ENCODE measurements around the gene ZNF106.

ZNF106 gene

DNA sequence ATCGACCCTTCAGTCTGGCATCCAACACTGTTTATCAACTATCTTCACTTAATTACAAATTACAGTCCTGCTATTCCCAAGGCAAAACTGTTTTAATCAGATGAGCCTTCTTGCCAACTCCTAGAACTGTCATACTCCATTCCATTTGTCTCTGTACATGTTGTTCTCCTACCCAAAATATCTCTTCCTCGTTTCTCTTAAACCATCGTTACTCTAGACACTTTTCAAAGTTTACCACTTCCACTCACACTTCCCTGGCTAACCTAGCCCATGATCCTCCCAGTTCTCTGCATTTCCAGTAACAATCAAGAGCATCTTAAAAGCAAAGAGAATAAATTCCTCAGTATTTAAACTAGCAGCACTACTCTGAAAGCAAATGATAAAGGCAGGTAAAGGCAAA is 19.9 kb downstream of the ZNF106 start:
- DNase-seq: no peak

DNA sequence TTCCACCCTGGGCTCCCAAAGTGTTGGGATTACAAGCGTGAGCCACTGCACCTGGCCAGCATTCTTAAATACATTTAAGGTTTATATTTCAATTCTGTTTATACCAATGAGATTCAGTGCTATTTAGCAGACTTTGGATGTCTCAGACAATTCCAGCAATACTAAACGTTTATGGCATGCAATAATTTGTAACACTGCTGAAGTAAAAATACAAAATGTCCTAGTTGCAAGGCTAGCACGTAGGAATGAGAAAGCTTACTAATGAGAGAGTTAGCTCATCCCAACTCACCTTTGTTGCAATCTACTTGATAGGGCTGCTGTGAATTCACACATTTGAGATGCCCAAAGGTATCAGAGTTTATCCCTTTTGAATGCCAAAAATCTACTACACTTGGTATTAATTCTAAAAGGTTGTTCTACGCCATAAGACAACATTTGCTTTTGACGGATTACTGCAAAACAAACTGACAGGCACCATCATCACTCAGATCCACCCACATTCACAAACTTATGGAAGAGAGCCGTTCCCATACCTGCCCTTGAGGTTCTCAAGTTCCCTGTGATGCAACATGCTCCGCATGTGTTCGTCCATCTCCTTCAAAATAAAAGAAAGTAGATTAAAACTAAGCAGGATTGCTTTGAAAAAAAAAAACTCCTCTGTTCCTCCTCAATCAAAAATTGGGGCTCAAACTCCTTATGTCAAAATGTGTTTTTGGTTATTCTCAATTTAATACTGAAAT is 25.3 kb downstream of the ZNF106 start:
- DNase-seq: no peak

DNA sequence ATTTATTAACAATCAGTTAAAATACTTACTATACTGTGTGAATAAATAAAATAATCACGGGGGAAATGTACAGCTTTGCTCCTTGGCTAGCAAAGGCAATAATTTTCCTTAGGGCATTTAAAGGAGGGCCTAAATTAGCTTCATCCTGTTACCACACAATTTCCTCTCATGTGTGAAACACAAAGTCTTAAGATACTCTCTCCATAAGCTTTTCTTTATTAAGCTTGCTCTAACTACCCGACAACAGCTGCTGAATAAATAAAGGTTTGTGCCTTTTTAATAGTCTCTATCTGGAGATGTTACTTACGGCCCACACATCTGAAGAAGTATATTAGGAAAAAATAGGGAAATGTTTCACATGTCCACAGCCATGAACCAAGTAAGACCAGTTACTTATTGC is 29.7 kb downstream of the ZNF106 start:
- DNase-seq: no peak

DNA sequence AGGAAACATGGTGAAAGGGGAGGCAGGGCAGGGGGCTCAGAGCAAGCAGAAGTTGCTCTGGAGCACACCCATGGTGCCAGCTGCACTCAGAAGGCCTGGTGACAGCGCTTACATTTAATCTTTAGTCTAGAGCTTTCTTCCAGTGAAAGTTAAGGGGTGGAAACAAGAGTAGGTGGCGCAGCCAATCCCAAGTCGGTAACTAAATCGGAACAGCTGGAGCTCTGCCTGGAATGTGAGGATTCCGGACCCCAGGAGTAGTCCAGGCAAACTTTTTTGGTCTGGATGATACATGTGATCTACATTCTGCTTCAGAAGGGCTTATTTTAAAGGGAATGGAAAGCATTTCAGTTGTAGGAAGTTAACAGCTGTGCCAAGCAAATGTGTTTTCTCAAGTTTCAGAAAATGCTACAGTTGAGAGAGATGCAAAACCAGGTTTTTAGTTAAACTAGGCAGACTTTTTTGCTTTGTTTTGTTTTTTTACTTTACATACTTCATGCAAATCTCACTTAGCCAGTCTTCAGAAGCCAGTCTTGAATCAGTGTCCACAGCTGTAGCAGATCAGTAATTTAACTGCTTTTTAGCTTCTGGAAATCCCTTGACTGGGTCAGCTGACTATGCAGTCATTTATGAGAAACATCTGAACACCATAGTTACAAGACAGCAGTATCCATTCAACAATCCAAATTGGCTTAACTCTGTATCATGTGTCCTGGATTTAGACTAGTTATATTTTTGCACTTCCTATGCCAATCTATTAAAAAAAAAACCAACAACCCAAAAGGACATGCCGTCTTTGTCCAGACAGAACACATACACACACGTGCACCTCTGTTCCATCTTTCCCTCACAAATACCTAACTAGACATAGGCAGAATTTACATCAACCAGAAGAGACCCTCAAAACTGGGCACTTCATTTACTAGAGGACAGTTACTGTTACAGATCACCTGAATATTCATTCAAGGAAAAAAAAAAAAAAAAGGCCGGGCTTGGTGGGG is 33.2 kb downstream of the ZNF106 start:
- peak; percentile 90 for DNase-seq

DNA sequence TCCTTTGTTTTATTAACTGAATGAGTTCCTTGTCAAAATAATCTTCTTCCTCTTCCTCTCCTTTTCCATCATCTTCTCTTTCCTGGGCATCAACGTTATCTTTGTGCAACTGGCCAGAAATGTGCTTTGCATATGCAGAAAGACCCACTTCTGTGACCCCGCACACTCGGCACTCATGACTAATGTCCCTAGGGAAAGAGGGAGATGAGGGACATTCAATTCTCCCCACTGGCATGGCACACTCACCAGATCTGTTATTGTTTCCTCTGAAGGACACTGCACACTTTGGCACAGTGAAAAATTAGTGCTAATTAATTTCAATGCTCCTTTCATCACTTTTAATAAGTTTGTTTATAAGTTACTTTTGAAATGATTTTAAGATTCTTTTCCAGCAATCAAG is 34.0 kb downstream of the ZNF106 start:
- DNase-seq: no peak

DNA sequence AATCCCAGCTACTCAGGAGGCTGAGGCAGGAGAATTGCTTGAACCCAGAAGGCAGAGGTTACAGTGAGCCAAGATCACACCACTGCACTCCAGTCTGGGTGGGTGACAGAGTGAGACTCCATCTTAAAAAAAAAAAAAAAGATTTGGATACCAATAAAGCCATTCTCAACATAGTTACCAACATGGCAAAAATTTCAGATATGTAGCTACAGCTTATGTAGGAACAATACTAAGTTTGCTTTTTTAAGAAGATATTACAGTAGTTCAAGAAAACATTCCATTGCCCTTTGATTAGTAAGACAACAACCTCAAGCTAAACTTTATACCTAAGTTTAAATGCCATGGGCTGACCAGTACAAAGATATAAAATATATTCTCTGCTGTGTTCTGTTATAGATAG is 34.4 kb downstream of the ZNF106 start:
- DNase-seq: no peak

DNA sequence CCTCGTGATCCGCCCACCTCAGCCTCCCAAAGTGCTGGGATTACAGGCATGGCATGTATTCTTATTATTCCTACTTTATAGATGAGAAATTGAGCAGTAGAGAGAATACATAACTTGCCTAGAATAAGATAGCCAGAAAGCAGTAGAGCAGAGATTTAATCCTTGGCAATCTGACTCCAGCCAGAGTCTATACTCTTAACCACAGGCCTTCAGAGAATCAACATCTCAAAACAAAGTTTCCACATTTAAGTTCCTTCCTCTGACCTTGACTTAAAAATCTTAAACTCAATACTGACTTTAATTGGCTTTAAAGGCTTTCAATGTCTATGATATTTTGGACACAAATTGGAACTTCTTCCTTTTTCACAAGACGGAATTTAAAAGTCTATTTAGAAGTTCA is 37.1 kb downstream of the ZNF106 start:
- no peak for DNase-seq

DNA sequence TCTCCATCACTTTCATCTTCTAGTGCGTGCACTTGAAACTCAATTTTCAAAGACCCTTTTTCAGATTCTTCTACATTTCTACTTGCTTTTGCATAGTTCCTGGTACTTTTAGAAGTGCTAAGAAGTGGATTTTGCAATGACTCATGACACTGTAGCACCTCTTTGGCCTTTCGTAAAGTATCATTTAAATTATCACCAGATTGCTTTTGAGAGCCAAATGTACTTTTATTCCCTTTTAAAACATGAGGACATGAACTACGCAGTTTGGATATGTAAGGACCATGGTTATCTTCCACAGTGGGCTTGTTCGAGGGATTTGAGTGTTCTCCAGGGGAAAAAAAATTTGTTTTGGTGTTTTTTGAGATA is 40.5 kb downstream of the ZNF106 start:
- no peak for DNase-seq

DNA sequence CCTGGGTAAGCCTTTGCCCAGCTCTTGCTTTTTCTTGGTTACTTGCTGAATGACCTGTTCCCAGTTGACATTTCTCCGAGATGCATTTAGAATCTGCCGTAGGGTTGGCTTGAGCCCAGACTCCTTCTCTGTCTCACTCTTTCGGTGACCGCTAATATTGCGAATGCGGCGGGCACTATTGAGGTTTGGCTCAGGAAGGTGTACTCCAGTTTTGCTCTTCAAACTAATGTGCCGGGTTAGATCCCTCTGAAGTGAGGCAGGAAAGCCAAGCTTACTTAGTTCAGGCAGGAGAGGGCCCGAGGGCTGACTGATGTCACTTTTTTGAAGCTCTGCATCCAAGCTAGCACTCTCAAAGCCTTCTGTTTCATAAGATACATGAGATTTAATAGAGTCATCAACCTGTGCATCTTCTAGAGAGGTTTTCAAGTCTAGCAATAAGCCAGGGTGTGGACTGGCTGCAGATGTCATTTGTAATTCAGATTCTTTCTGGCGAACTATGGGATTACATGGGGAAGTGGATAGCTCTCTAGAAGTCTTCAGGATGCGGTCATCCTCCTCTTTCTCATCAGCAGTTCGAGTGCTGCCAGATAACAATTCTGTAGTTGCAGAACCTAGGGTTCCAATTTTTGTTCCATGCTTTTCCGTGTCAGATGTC is 41.0 kb downstream of the ZNF106 start:
- no peak for DNase-seq

DNA sequence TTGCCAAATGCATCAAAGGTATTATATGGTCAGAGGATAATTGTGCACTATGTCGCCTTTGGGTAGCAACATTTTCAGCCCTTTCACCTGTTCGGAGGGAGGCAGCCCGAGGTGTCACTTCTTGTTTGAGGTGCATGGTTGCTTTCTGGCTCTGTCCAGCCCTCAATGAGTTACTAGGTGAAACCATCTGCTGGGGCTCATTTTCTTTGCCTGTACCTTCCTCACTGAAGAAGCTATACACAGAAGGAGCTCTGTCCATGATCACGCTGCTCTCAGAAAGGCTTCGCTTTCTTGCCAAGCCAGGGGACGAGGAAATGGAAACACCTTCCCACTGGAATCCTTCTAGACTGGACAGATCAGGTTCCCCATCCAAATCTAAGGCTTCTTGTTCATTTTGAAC is 42.7 kb downstream of the ZNF106 start:
- no peak for DNase-seq

DNA sequence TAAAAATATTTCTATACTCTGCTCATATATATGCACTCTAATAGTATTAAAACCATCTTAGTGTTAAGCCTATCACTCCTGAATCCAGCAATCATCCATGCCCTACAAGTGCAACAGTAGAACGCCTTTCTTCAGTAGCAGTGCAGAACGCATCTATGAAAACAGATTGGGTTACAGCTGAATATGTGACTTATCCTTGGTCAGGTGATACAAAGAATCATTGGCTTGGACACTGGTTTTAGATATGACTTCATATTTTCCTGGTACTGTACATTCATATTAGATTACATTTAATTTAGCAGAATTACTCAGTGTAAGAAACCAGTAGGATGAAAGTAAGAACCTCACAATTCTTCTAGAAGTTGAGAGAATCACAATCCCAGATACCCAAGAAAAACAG is 43.3 kb downstream of the ZNF106 start:
- no peak for DNase-seq

DNA sequence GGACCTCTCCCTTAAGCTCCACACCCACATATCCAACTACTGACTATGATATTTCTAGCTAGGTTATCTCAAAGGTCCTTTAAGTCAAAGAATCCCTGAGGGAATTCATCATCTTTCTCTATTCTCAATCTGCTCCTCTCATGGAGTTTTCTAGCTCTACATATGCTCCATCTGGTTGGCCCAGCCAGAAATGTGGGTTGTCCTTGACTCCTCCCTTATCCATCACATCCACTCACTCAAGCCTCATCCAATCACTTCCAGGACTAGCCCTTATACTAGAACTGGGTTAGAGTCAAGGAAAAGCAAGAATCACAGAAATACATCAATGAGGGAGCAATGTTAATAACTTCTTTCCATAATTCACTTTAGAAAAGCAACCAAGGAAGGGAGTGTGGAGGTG is 45.4 kb downstream of the ZNF106 start:
- DNase-seq: no peak

DNA sequence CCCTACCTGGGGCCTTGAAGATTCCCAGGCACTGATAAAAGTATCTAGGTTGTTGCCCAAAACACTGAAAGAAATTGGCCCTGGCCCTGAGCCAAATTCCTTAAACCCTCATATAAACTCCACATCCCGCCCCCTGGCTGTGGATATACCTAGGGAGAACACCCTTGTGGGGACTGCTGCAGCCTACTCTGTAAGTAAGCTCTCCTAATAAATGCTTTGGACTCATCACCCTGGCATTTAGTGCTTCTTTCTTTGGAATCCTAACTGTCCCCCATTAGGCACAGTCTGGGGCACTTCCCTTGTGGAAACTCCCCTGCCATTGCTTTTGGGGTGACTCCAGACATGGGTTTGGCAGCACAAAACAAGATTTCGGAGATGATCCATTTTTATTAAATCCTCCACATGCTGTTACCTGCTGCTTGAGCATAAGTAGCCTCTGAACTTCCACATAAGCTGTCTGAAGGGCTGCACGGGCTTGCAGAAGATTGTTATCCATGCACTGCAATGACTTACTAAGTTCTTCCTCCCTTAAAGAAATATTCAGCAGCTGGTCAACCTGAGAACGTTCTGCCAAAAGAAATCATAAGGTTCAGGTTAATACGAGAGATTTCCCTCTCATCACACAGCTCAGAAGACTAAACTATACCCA is 46.4 kb downstream of the ZNF106 start:
- no peak for DNase-seq

DNA sequence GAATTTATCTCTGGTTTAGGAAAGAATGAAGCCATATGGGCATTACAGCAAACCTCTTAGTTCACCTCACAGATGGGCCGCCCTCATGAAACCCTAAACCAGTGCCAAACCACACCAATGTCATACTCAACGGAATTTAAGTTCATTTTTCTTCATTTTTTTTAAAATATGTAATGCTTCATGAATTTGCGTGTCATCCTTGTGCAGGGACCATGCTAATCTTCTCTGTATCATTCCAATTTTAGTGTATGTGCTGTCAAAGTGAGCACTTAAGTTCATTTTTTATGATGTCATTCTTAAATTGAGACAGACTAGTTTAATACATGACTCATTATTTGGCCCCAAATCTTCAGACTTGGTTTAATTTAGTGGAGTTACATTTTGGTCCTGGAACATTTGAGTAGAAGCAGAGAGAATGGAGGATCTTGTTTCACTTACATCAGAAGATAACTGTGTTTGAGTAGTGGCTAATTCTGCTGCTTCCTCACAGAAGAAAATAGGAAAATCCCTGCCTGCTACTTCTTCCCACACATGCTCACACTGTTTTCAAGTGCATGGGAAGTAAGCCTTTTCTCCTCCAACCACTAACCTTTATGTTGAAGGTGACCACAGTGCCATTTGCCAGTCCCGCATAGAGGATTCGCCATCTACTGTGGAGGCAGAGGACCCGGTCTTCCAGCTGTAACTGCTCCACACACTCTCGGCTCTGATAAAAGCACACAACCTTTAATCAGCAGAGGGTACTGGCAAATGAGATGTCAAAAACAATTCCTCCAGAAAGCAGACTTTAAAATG is 63.3 kb downstream of the ZNF106 start:
- DNase-seq: no peak

DNA sequence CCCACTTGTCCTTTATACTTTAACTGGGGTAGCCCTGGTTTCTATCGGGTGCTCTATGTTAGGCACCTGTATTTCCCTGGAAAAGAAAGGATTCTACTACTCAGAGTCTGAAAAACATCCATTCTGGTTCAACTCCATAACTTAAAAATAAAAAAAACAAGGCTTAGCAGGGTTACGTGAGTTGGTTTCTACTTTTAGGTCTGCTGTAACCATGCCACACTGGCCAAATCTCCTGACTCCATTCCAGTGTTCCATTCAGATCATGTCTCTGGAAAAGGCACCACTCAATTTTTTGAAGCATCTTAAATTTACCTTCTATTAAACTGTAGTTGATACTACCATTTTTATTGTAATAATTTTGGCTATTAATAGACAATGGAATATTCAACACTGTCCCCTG is 69.6 kb downstream of the ZNF106 start:
- DNase-seq: no peak

DNA sequence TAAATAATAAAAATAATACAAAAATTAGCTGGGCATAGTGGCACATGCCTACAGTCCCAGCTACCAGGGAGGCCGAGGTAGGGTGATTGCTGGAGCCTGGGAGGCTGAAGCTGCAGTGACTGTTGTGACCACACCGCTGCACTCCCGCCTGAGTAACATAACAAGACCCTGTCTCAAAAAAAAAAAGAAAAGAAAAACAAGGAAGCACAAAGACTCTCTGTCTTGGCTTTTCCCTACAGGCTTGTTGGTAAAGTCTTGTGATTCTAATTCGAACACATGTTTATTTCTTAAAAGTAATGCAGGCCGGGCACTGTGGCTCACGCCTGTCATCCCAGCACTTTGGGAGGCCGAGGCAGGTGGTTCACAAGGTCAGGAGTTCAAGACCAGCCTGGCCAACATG is 71.6 kb downstream of the ZNF106 start:
- no peak for DNase-seq

DNA sequence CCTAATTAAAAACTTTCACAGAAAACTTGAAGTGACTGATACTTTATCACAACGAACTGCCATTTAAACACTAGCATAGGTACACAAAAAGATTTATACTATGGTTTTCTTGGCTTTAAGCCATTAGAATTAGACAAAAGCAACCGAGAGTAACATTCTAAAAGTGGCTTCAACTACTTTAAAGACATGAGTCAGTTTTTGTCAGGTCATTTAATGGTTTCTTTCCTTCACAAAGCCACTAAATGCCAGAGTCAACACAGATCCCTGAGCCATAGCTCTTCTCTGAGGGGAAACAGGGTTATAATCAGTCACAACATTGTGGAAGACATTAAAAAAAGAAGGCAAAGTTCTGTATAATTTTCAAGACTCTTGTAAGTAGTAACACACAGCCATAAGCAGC is 77.0 kb downstream of the ZNF106 start:
- DNase-seq: no peak

DNA sequence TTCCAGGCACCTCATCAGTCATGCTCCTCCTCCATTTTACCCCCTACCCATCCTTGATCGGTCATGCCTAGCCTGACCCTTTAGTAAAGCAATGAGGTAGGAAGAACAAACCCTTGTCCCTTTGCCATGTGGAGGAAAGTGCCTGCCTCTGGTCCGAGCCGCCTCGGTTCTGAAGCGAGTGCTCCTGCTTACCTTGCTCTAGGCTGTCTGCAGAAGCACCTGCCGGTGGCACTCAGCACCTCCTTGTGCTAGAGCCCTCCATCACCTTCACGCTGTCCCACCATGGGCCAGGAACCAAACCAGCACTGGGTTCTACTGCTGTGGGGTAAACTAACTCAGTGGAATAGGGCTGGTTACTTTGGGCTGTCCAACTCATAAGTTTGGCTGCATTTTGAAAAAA is 79.1 kb downstream of the ZNF106 start:
- DNase-seq: no peak

DNA sequence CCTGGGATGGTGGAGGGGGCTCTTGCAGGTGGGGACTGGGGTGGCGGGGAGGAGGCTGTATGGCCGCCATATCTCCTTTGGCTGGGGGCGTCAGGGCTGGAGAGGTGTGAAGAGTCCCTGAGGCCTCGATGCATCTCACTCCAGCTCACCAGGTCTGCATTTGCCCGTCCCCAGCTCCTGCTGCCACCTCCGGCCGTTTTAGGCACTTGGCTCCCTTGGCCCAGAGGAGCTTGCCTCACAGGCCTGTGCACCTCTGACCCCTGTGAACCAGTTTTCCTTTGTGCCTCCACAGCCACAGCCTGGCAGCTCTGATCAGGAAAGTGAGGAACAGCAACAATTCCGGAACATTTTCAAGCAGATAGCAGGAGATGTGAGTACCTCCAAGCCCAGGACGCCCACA is 81.9 kb downstream of the ZNF106 start:
- no peak for DNase-seq

DNA sequence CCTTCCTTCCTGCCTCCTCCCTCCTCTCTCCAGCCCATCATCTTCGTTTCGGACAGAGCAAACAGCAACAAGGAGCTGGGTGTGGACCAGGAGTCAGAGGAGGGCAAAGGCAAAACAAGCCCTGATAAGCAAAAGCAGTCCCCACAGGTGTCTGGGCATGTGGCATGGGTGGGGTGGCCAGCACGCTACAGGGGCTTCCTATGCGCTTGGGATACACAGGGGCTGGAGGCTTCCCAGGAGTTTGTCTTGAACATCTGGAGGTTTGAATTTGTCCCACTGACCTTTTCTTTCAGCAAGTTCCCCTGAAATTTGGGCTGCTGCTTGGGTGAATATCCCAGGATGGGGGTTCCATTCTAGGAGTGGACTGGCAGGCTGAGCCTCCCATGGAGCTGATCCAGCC is 82.8 kb downstream of the ZNF106 start:
- DNase-seq: no peak

DNA sequence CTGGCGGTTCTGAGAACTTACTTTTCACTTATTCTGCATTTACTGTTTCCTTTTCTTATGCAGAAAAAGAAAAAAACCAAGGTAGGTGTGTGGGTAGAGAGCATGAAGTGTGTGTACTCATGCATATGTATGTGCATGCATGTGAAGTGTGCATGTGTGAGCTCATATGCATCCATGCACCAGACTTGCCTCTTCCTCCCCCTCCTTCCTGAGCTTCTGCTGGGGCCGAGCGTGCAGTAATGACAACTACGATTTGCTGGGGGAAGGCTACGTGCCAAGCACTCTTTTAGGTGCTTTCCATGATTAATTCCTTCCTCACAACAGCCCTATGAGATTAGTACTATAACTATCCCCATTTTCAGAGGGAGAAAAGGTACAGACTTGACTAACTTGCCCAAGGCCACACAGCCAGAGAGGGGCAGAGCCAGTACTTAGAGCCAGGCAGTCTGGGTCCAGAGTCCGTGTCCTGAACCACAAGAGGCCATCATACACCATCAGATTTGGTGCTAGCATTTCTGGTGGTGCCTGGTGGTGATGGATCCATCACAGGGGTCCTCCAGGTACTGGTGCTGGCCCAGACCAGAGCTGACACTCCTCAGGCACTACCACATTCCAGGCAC is 85.0 kb downstream of the ZNF106 start:
- no peak for DNase-seq

Data from right forelimb (tissue), 1 donor.